OCI-LY7 (cell line): ENCODE results near the gene BMPER. TPM values are rescaled to one million over a fixed set of nuclear protein-coding genes. Genes with fewer than 3 reads are reported as not detected.

Experiments
- BruUV-seq: library from RNA; stranded (reverse); fragments of 400-500 nt; replicated peaks from 2 replicates; lab custom pipeline; 2021; lab: Mats Ljungman, UMichigan
- CTCF ChIA-PET: fragments of 300-600 bp; sonication (Branson Sonifier 250); formaldehyde crosslinking; loops from one replicate; lab custom pipeline; 2022; ENCODE audit warnings: antibody characterized with exemption; ENCODE audit not compliant: unreplicated experiment; lab: Charles Lee
- POLR2A ChIA-PET: fragments of 300-600 bp; sonication (Branson Sonifier 250); formaldehyde crosslinking; loops from one replicate; lab custom pipeline; 2022; ENCODE audit warnings: antibody characterized with exemption; lab: Charles Lee
- DNase-seq: peaks from one replicate; pipeline ENCODE4 v3.0.0-alpha.2; 2015; ENCODE audit warnings: low spot score
- H2AFZ ChIP-seq: fragments of 200-600 bp; sonication (generic), shearing (Covaris generic); 2 replicates; pipeline ENCODE4 v1.6.1; 2014; ENCODE audit warnings: mild to moderate bottlenecking, antibody characterized with exemption, low read length, moderate library complexity
- H3K27ac ChIP-seq: fragments of 200-600 bp; sonication (generic); 2 replicates; pipeline ENCODE4 v1.5.1; 2014; ENCODE audit warnings: mixed run types, low read depth, mild to moderate bottlenecking, moderate library complexity, low read length, inconsistent platforms; ENCODE audit not compliant: poor library complexity, severe bottlenecking
- H3K36me3 ChIP-seq: fragments of 200-600 bp; sonication (generic); 2 replicates; pipeline ENCODE4 v1.6.1; 2014; ENCODE audit warnings: mild to moderate bottlenecking, antibody characterized with exemption, low read length, moderate library complexity, mixed read lengths; ENCODE audit not compliant: insufficient read depth
- H3K4me1 ChIP-seq: fragments of 200-600 bp; sonication (generic); 2 replicates; pipeline ENCODE4 v1.5.1; 2014; ENCODE audit warnings: mild to moderate bottlenecking, low read length; ENCODE audit not compliant: insufficient read depth, poor library complexity, severe bottlenecking
- H3K4me2 ChIP-seq: fragments of 200-600 bp; sonication (generic); 2 replicates; pipeline ENCODE4 v1.6.1; 2014; ENCODE audit warnings: mild to moderate bottlenecking, low read length
- H3K4me3 ChIP-seq: fragments of 200-600 bp; sonication (generic); 2 replicates; pipeline ENCODE4 v1.5.1; 2014; ENCODE audit warnings: mild to moderate bottlenecking, low read depth, low read length; ENCODE audit not compliant: poor library complexity, severe bottlenecking
- H3K79me2 ChIP-seq: fragments of 200-600 bp; sonication (generic); 2 replicates; pipeline ENCODE4 v1.6.1; 2016; ENCODE audit warnings: low read depth, mild to moderate bottlenecking, low read length, moderate library complexity, mixed read lengths; ENCODE audit not compliant: insufficient read depth
- H3K9me2 ChIP-seq: fragments of 200-600 bp; sonication (generic); 2 replicates; pipeline ENCODE4 v1.6.1; 2016; ENCODE audit warnings: mild to moderate bottlenecking, low read length, mixed read lengths; ENCODE audit not compliant: insufficient read depth
- H3K9me3 ChIP-seq: fragments of 200-600 bp; sonication (generic); 2 replicates; pipeline ENCODE4 v1.6.1; 2014; ENCODE audit warnings: mild to moderate bottlenecking, mixed run types, low read length, mixed read lengths
- H4K20me1 ChIP-seq: fragments of 200-600 bp; sonication (generic); 2 replicates; pipeline ENCODE4 v1.6.1; 2014; ENCODE audit warnings: mild to moderate bottlenecking, antibody characterized with exemption, low read length, moderate library complexity, mixed read lengths; ENCODE audit not compliant: insufficient read depth
- CTCF ChIP-seq: fragments of 200-600 bp; sonication (generic); conservative IDR thresholded peaks from 2 replicates; pipeline ENCODE4 v1.5.1; 2014; ENCODE audit warnings: mild to moderate bottlenecking, antibody characterized with exemption, low read length, moderate library complexity, mixed read lengths
- EZH2phosphoT487 ChIP-seq: fragments of 200-600 bp; sonication (generic); IDR thresholded peaks from 2 replicates; pipeline ENCODE4 v1.6.1; 2018; ENCODE audit warnings: low read depth, borderline replicate concordance, mild to moderate bottlenecking, mixed run types, antibody characterized with exemption, low read length, moderate library complexity, mixed read lengths
- intact Hi-C: fragments of 100-400 bp; cut with micrococcal nuclease; formaldehyde crosslinking; loops from one replicate; pipeline ENCODE4 v1.10.0; 2022; ENCODE audit not compliant: unreplicated experiment
- total RNA-seq, 2 experiments: library from RNA; depleted of rRNA in 1 of 2; stranded (reverse); fragments of >200 nt in 1 of 2; shearing (Covaris generic) in 1 of 2; gene quantifications; 2 replicates each; pipeline ENCODE4 v1.2.3, GENCODE V29; 2014 to 2022

The BMPER gene
- total RNA-seq, 2 experiments from 2014 or later, result not detected

DNA sequence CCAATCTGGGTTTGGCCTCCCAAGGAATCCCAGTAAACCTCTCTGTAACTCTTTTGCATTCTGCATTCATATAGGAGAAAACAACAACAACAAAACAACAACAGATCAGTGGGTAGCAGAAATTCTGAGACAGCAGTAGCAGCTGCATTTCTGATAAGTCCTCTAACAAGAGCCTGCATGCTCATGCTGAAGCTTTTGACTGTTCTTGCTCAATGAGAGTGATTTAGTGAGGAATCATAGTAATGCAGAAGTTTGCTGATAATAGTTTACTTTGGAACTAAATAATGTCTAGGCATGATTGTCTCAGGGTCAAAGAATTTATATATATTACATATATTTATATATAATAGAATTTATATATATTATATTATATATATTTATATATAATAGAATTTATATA, 35.2 kb downstream of the BMPER start:
- H3K9me3 ChIP-seq, result no peaks in the 10 kb centered on the region
- CTCF ChIA-PET, result no interaction called here
- no peaks in the 10 kb centered on the region for H3K9me2 ChIP-seq
- intact Hi-C loops, result no loop called here
- POLR2A ChIA-PET, result no interaction called here
- no peak overlapping the region for H3K4me3 ChIP-seq
- no peak for DNase-seq
- no peak overlapping the region for H3K4me2 ChIP-seq
- no peaks in the 10 kb centered on the region for H3K36me3 ChIP-seq
- no peaks in the 10 kb centered on the region for H3K4me1 ChIP-seq
- H3K79me2 ChIP-seq, result no peaks in the 10 kb centered on the region
- no peak overlapping the region for H3K27ac ChIP-seq
- no peaks in the 10 kb centered on the region for H4K20me1 ChIP-seq
- TF ChIP-seq EZH2phosphoT487, result no peak
- no peak for TF ChIP-seq CTCF
- BruUV-seq, result no TSS peak
- H2AFZ ChIP-seq, result no peak overlapping the region

DNA sequence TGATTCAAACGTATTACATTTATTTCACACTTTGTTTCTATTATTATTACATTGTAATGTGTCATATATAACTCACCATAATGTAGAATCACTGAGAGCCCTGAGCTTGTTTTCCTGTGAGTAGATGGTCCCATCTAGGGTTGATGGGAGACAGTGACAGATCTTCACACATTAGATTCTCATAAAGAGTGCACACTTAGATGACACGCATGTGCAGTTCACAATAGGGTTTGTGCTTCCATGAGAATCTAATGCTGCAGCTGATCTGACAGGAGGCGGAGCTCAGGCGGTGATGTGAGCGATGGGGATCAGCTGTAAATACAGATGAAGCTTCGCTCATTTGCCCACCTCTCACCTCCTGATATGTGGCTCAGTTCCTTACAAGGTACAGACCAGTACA, 36.1 kb downstream of the BMPER start:
- H3K9me2 ChIP-seq, result no peaks in the 10 kb centered on the region
- no peaks in the 10 kb centered on the region for H4K20me1 ChIP-seq
- no peak overlapping the region for H3K27ac ChIP-seq
- BruUV-seq, result no TSS peak
- H2AFZ ChIP-seq, result no peak overlapping the region
- H3K9me3 ChIP-seq, result no peaks in the 10 kb centered on the region
- DNase-seq, result no peak
- H3K79me2 ChIP-seq, result no peaks in the 10 kb centered on the region
- TF ChIP-seq CTCF (no peak), EZH2phosphoT487 (no peak)
- POLR2A ChIA-PET, result no interaction called here
- H3K4me3 ChIP-seq, result no peak overlapping the region
- no peaks in the 10 kb centered on the region for H3K4me1 ChIP-seq
- no peak overlapping the region for H3K4me2 ChIP-seq
- H3K36me3 ChIP-seq, result no peaks in the 10 kb centered on the region
- intact Hi-C loops, result no loop called here
- CTCF ChIA-PET, result no interaction called here

DNA sequence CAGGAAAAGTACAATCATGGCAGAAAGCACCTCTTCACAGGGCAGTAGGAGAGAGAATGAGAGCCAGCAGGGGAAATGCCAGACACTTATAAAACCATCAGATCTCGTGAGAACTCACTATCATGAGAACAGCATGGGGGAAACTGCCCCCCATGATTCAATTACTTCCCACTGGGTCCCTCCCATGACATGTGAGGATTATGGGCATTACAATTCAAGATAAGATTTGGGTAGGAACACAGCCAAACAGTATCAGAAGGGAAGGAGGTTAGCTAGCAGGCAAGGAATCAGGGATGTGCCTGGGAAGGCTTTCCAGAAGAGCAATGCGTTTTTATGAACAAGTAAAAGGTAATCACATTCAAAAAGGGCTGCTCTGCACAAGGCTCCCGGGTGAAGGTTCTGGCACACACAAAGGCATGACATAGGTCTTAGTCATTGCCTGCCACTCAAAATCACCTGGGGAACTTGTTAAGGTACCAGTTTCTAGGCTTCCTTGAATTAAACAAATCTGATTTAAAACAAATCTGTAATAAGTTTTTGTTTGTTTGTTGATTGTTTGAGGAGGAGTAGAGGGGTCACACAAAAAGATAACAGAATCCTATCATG, 40.9 kb downstream of the BMPER start:
- intact Hi-C loops, result no loop called here
- H2AFZ ChIP-seq, result no peak overlapping the region
- no peaks in the 10 kb centered on the region for H4K20me1 ChIP-seq
- H3K36me3 ChIP-seq, result no peaks in the 10 kb centered on the region
- no peaks in the 10 kb centered on the region for H3K9me2 ChIP-seq
- DNase-seq, result no peak
- no peaks in the 10 kb centered on the region for H3K9me3 ChIP-seq
- BruUV-seq, result no TSS peak
- no peak overlapping the region for H3K4me2 ChIP-seq
- TF ChIP-seq EZH2phosphoT487, result no peak
- no peak for TF ChIP-seq CTCF
- POLR2A ChIA-PET, result no interaction called here
- H3K4me1 ChIP-seq, result no peaks in the 10 kb centered on the region
- no peak overlapping the region for H3K4me3 ChIP-seq
- CTCF ChIA-PET, result no interaction called here
- no peak overlapping the region for H3K27ac ChIP-seq
- no peaks in the 10 kb centered on the region for H3K79me2 ChIP-seq
